Measurements from ENCODE around the gene KRTAP1-5.
"Not testable (repeated sequence)": the region's sequence is repeated elsewhere in the genome, so short reads cannot be mapped to it uniquely, and the experiment has no call there.

The KRTAP1-5 gene

GRCh38 chr17:41004397-41004796 lies 22.6 kb downstream of the KRTAP1-5 start:
- DNase-seq (ENCODE audit: low read depth in 2 of 2): no peak

- no peak for DNase-seq (ENCODE audit: low read depth in 2 of 2)
Measured at GRCh38 chr17:41003926-41004325, 23.1 kb downstream of the KRTAP1-5 start.

GRCh38 chr17:41002814-41003213 lies 24.2 kb downstream of the KRTAP1-5 start:
- DNase-seq (ENCODE audit: low read depth in 2 of 2): no peak

- no peak for DNase-seq (ENCODE audit: low read depth in 2 of 2)
Measured at GRCh38 chr17:41001795-41002194, 25.2 kb downstream of the KRTAP1-5 start.

DNA sequence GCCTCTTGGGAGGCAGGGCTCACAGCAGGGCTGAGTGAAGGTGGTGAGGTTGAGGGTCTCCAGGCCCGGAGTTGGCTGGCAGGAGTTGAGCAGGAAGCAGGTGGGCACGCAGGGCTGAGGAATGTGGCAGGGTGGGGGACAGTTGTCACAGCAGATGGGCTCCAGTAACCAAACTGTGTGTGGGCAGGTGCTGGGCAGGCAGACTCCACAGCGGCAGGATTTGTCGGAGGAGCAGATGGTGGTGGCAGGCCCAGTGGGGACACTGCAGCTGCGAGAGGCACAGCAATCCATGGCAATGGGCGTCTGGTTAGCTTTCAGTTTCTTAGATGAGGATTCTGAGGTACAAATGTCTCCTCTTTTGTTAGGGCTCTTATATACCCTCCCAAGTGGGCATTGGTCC lies 27.4 kb downstream of the KRTAP1-5 start, which contains the start of gene KRTAP3-2:
TSS of gene KRTAP3-2 (minus strand) at position 344 of the 400 bp plus-strand sequence. CDS start at position 291, 53 bp downstream.
- DNase-seq (ENCODE audit: low read depth in 2 of 2): not testable (repeated sequence)

DNA sequence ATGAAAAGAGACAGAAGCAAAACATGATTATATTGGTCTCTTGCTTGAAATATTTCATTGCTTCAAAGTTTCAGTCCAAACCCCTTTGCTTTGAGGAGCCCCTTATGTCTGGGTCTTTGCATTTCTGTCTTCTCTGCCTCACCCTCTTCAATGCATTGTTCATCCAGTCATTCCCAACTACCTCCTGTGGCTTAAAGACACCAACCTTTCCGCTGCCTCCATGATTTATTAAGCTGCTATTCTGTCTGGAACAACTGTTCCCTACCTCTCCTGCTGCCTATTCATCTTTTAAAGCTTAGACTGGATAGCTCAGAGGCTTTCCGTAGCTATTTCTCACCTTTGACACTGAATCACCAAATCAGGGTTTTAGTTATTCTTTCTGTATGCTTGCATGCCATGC lies 29.6 kb downstream of the KRTAP1-5 start:
- no peak for DNase-seq (ENCODE audit: low read depth in 2 of 2)

DNA sequence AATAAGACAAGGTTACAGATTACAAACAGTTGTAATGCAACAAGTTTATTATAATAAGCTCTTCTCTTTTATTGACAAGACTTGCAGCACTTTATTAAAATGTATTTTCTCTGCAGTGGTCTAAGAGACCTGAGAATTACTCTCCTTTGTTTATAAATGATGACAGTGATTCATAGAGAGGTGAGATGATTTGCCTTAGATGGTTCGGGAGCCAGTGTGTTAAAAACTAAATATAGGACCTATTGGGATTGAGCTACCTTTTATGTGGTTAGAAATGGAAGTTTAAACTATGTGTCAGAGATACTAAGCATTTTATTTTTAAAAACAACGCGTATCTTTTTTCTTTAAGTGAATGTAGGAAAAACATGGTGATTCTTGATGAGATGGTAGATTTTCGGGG lies 30.2 kb downstream of the KRTAP1-5 start:
- no peak for DNase-seq (ENCODE audit: low read depth in 2 of 2)

DNA sequence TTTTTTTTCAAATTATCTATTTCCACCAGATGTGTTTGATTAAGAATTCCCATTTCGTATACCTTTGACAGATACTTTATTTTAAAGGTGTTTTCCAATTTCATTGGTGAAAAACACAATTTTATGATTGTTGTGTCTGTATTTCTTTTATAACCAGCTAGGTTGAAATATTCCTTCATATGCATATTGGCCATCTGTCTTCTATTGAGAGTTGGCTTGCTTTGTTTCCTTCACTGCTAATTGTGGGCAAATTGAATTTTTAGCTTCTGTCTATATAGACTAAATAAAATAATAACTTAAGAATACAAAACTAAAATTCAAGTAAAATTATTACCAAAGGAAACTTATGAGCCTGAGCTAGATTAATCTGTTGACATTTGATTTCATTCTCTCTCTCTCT lies 31.9 kb downstream of the KRTAP1-5 start:
- no peak for DNase-seq (ENCODE audit: low read depth in 2 of 2)

DNA sequence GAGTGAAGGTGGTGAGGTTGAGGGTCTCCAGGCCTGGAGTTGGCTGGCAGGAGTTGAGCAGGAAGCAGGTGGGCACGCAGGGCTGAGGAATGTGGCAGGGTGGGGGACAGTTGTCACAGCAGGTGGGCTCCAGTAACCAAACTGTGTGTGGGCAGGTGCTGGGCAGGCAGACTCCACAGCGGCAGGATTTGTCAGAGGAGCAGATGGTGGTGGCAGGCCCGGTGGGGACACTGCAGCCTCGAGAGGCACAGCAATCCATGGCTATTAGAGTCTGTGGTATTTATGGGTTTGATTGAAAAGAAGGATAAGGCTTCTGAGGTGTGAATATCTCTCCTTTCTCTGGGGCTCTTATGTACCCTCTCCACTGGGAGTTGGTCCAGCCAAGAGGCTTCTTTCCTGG lies 33.2 kb downstream of the KRTAP1-5 start, which contains the start of gene KRTAP3-3:
TSS of gene KRTAP3-3 (minus strand) at position 326 of the 400 bp plus-strand sequence. CDS start at position 259, 67 bp downstream.
- DNase-seq (ENCODE audit: low read depth in 2 of 2): no peak

GRCh38 chr17:40993084-40993483 lies 33.9 kb downstream of the KRTAP1-5 start:
- DNase-seq (ENCODE audit: low read depth in 2 of 2): no peak

- DNase-seq (ENCODE audit: low read depth in 2 of 2): no peak
Measured at GRCh38 chr17:40992666-40993065, 34.3 kb downstream of the KRTAP1-5 start.

- DNase-seq (ENCODE audit: low read depth in 2 of 2): no peak
Measured at GRCh38 chr17:40986920-40987319, 40.1 kb downstream of the KRTAP1-5 start.

DNA sequence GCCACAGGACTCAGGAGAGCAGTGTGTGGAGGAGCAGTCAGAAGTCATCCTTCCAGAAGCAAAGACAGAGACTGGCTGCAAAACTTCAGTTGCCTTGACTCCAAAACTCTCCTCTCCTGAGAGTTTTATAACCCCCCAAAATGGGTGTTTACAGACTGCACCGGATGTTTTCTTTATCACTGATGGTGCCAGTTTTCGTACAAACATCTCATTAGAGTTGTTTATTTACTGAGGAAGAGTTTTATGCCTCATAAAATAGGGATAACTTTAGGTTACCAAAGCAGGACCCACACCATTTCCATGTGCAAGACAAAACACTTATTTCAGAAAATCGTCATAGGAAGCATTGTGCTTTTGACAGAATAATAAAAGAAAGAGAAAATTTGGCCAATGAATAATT lies 42.8 kb downstream of the KRTAP1-5 start, which contains the start of gene KRT40:
TSS of gene KRT40 (minus strand) at position 101 of the 400 bp plus-strand sequence. CDS start at position 48, 53 bp downstream.
- DNase-seq (ENCODE audit: low read depth in 2 of 2): no peak

- DNase-seq (ENCODE audit: low read depth in 2 of 2): no peak
Measured at GRCh38 chr17:40981115-40981514, 45.9 kb downstream of the KRTAP1-5 start.

DNA sequence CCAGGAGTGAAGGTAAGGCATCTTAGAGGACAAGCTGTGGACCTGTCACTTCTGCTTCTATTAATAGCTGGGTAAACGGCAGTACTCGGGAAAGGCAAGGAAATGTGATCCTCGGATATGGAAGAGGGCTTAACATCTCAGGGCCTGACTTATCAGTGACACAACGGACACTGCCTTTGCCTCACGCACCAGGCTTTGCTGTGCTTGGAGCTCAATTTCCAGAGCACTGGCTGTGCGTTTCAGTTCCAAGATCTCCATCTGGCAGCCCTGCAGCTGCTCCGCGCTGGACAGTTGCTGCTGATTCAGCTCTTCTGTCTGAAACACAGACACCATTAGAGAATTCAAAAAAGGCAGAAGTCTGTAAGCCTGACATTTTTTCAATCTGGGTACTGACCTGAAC lies 46.4 kb downstream of the KRTAP1-5 start:
- DNase-seq (ENCODE audit: low read depth in 2 of 2): no peak

GRCh38 chr17:40980117-40980516 lies 46.9 kb downstream of the KRTAP1-5 start:
- no peak for DNase-seq (ENCODE audit: low read depth in 2 of 2)

DNA sequence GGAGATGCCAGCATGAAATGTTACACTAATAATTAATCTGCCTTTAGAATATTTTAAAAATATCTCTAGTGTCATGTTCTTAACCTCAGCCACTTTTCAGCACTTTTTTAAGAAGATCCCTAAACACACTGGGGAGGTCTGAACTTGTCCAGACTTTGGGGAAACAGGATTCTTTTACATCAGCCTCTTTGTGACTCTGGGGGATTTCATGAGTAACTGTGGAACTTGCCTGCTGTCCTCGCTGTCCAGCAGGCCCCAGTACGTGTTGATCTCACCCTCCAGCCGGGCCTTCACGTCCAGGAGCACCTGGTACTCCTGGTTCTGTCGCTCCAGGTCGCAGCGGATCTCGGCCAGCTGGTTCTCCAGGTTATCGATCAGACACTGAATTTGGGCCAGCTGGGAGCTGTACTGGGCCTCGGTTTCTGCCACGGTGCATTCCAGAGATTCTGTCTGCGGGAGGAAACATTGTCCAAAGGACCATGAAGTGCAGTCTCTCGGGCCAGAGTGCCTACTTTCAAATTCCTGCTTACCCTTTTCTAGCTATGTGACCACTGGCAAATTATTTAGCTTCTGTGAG lies 48.3 kb downstream of the KRTAP1-5 start:
- no peak for DNase-seq (ENCODE audit: low read depth in 2 of 2)
